ENCODE data around the gene HNRNPA2B1.

Gene HNRNPA2B1

GRCh38 chr7:26198781-26199169 is 1.8 kb downstream of the HNRNPA2B1 start:
- in situ Hi-C loops (cut with MboI; ENCODE audit: low sequenced_read_pairs), result loop anchor here (25.0 kb wide), 1 partner anchor 111 kb away; no protein-coding TSS in a partner anchor

DNA sequence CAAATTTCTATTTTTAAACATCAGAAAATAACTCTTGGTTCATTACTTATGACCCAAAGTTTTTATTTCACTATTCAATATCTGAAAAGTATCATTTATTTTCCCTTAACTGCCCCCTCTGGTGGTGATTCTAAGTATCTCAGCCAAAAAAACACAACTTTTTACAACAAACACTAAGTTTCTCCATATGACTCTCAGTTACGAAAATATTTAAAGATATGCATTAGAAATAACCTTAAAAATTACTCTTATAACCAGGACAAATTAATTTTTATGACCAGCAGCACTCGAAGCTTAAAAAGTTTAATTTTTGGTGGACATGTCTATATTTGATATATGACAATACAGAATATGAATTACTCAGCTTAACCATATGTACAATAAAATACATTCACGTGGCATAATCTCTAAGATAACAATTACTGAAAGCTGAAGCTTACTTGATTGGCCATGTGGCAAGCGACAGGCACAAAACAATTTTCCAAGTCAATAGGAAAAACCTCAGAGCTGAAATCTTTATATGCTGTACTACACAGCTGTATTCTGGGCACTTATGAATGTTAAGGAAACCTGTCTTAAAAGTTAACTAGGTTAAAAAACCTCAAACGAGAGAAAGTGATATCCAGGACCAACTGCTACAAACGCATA is 2.3 kb downstream of the HNRNPA2B1 start:
- in situ Hi-C loops (cut with MboI; ENCODE audit: low sequenced_read_pairs), result loop anchor here (25.0 kb wide), 1 partner anchor 111 kb away; no protein-coding TSS in a partner anchor

DNA sequence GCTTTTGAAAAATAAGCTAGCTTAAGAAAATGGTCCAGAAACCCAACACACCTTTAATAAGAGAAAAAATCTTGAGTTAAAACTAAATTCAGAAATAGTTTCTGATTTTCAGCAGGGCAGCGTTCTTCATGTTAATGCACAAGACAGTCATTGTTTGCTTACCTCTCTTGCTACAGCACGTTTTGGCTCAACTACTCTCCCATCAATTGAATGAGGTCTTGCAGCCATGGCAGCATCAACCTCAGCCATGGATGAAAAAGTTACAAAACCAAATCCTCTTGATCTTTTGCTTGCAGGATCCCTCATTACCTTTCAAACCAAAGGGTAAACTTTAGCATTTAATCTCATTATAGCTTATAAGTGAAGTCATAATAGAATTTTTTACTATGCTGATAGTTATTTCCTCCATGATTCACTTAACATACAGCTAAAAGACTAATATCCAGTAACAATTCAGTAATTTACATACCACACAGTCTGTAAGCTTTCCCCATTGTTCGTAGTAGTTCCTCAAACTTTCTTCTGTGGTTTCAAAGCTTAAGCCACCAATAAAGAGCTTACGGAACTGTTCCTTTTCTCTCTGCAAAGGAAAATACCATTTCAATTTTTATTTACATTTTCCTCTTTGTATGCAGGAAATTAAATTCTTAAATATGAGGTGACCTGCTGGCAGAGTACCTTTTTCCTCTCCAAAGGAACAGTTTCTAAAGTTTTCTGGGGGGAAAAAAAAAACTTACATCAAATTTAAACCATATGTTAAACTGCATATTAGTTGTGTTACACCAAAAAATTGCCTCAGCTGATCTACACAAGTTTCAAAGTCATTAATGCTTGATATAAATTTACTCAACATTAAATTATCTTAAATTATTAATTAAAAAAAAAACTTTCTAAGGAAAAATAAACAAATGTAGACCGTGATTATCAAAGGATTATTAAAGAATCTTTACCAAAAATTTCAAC is 3.1 kb downstream of the HNRNPA2B1 start:
- in situ Hi-C loops (cut with MboI; ENCODE audit: low sequenced_read_pairs), result loop anchor here (25.0 kb wide), 1 partner anchor 110 kb away; no protein-coding TSS in a partner anchor

GRCh38 chr7:26195867-26196657 is 4.5 kb downstream of the HNRNPA2B1 start:
- in situ Hi-C loops (cut with MboI; ENCODE audit: low sequenced_read_pairs), result loop anchor here (25.0 kb wide), 1 partner anchor 109 kb away; no protein-coding TSS in a partner anchor

- in situ Hi-C loops (cut with MboI; ENCODE audit: low sequenced_read_pairs), result loop anchor here (25.0 kb wide), 1 partner anchor 108 kb away; no protein-coding TSS in a partner anchor
These were observed 5.4 kb downstream of the HNRNPA2B1 start for GRCh38 chr7:26195182-26195581.

DNA sequence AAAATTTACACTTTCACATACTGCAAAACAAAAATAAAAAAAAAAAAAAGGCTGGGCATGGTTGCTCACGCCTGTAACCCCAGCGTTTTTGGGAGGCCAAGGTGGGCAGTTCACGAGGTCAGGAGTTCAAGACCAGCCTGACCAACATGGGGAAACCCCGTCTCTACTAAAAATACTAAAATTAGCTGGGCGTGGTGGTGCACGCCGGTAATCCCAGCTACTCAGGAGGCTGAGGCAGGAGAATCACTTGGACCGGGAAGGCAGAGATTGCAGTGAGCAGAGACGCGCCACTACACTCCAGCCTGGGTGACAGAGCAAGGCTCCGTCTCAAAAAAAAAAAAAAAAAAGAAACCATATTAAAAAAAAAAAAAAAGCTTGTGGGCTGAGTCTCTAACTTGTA is 5.8 kb downstream of the HNRNPA2B1 start:
- in situ Hi-C loops (cut with MboI; ENCODE audit: low sequenced_read_pairs), result loop anchor here (25.0 kb wide), 1 partner anchor 107 kb away; no protein-coding TSS in a partner anchor

DNA sequence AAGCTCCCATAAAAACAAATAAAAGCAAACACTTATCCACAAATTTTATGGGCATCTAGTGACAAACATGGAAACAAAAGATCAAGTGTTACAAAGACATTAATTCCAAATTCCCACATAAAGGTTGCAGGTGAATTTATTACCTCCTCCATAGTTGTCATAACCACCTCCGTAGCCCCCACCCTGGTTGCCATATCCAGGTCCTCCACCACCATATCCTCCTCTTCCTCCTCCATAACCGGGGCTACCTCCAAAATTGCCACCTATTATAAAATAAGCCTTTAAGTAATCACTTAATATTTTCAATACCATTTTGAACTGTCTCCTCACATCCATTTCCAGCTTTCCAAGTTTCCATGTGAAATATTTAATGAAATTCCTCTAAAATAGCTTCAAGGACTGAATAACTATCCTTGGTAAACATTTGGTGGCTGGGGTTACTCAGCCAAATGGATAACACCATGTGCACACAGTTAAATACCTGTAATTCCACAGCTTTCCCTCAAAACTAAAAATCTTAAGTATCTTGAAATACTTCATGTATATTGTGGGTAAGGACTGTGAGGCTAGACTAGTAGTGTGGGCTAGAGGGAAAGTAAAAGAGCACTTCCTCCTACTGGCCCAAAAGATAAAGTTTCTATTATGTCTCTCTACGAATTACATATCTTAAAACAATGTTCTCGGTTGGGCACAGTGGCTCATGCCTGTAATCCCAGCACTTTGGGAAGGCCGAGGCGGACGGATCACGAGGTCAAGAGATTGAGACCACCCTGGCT is 6.9 kb downstream of the HNRNPA2B1 start:
- in situ Hi-C loops (cut with MboI; ENCODE audit: low sequenced_read_pairs), result loop anchor here (25.0 kb wide), 1 partner anchor 106 kb away; no protein-coding TSS in a partner anchor

- in situ Hi-C loops (cut with MboI; ENCODE audit: low sequenced_read_pairs), result loop anchor here (25.0 kb wide), 1 partner anchor 105 kb away; no protein-coding TSS in a partner anchor
These were observed 8.0 kb downstream of the HNRNPA2B1 start for GRCh38 chr7:26192485-26193087.

GRCh38 chr7:26191974-26192479 is 8.5 kb downstream of the HNRNPA2B1 start:
- in situ Hi-C loops (cut with MboI; ENCODE audit: low sequenced_read_pairs), result loop anchor here (25.0 kb wide), 1 partner anchor 105 kb away; no protein-coding TSS in a partner anchor

DNA sequence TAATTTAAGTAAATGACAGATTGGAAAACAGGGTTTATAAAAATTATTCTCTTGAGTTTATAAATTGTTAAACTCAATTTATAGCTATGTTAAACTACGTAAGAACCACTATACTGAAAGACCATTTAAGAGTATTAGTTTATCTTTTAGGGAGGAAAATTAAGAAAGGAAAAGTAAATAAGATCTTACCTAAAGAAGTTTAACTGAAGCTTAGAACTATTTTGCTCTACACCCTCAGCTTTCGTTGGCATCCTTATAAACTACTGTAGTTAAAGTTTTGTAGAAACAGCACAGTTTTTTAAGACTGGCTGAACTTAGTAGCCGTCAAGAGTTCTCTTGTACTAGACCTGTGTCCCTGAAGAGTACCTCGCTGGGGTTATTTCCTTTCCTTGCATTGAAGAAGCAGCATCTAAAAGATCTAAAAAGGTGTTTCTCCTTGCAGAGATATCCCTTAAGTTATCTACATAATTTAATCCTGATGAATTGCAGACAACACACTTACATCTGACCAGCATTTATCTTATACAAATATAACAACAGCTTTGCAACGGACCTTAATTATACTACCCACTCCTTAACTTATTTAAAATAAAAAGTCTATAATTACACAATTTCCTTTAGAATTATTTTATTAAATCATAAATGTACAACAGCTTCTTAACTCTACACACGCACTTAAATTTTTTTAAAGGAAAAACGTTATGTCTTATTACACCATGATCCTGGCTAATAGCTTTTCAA is 9.1 kb downstream of the HNRNPA2B1 start:
- in situ Hi-C loops (cut with MboI; ENCODE audit: low sequenced_read_pairs), result loop anchor here (25.0 kb wide), 1 partner anchor 104 kb away; no protein-coding TSS in a partner anchor

GRCh38 chr7:26190417-26190869 is 10.1 kb downstream of the HNRNPA2B1 start:
- in situ Hi-C loops (cut with MboI; ENCODE audit: low sequenced_read_pairs), result loop anchor here (25.0 kb wide), 1 partner anchor 103 kb away; no protein-coding TSS in a partner anchor

DNA sequence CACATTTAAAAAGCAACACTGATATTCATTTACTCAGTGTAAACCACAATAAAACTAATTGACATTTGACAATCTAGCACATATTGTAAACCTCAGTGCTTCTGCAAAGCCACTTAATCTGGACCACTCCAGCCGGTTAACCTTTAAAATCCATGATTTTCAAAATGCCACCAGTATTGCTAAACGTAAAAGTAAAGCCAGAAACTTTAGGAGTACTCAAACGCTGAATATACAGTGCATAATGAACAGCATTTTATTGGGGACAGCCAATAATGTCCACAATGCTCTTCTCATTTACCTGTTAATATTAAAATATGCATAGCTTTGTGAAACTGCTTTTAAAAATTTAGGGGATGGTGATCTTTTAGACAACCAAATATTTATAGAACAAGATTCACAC is 10.8 kb downstream of the HNRNPA2B1 start:
- in situ Hi-C loops (cut with MboI; ENCODE audit: low sequenced_read_pairs), result loop anchor here (25.0 kb wide), 1 partner anchor 102 kb away; no protein-coding TSS in a partner anchor

DNA sequence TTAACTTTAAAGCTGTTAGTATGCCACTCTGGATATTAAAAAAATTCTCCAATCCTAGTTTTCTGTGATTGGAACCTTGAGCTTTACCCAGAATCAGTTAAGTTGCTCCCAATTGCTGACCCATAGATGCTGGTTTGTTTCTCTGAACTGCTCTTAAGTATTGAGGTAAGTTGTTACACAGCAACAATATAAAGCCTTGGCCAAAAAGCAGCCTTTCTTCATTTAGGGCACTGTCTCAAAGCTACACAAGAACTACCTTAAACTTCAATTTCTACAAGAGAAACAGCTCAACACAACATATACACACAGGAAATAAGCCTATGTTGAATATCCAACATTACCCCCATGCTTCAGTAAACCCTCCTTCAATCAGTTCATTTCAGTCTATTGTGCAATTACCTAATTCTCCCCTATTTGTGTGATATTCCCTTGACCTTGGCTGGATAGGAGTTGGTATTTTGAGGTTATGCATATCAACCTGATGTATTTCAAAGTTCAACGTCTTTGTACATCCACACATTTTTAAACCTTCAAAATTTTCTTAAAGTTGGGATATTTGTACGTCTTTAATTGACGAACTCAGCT is 11.5 kb downstream of the HNRNPA2B1 start:
- in situ Hi-C loops (cut with MboI; ENCODE audit: low sequenced_read_pairs), result loop anchor here (25.0 kb wide), 1 partner anchor 102 kb away; no protein-coding TSS in a partner anchor

GRCh38 chr7:26188206-26188956 is 12.2 kb downstream of the HNRNPA2B1 start:
- in situ Hi-C loops (cut with MboI; ENCODE audit: low sequenced_read_pairs), result loop anchor here (25.0 kb wide), 1 partner anchor 101 kb away; no protein-coding TSS in a partner anchor

GRCh38 chr7:26187380-26188205 is 13.0 kb downstream of the HNRNPA2B1 start:
- in situ Hi-C loops (cut with MboI; ENCODE audit: low sequenced_read_pairs), result loop anchor here (25.0 kb wide), 1 partner anchor 100 kb away; no protein-coding TSS in a partner anchor

Data from HL-60/S4 treated with retinoic acid at 250 ng/mL for 4 days and 3 days (cell line).